ENCODE data around the gene ZBTB49. TPM values are rescaled to one million over a fixed set of nuclear protein-coding genes. Genes with fewer than 3 reads are reported as not detected.

Gene ZBTB49
- total and polyA plus RNA-seq, 2 of the 4 experiments (the other 2 are of a cell fraction) = 3.2 to 4.8 TPM

GRCh38 chr4:4317496-4318232 is 27.6 kb downstream of the ZBTB49 start:
- Histone ChIP-seq H2BK15ac (ENCODE audit: low read depth, low read length) (no peak overlapping the region), H4K91ac (ENCODE audit: insufficient read depth, low read depth, low read length) (no peak overlapping the region), H2AK9ac (replicated peaks; ENCODE audit: low read depth, low read length, poor library complexity) (no peak overlapping the region), H3K4me3 (ENCODE audit: insufficient read depth, low read depth, low read length) (no peak overlapping the region), H3K9me3 (ENCODE audit: control insufficient read depth, insufficient read depth, low read length) (no peaks in the 10 kb centered on the region), H3K27ac (ENCODE audit: insufficient read depth, low read length) (no peak overlapping the region), H2AK5ac (ENCODE audit: low read depth, low read length) (no peak overlapping the region), H3K4ac (ENCODE audit: low read depth, low read length) (no peak overlapping the region), H4K20me1 (ENCODE audit: insufficient read depth, low read length) (no peaks in the 10 kb centered on the region), H4K5ac (ENCODE audit: low read depth, low read length) (no peak overlapping the region), H2BK20ac (ENCODE audit: low read depth, low read length) (no peak overlapping the region), H3K4me1 (ENCODE audit: control insufficient read depth, insufficient read depth, low read length) (no peaks in the 10 kb centered on the region), H3K23ac (ENCODE audit: low read depth, low read length) (no peak overlapping the region), H3K56ac (ENCODE audit: extremely low read depth, insufficient read depth, low read length) (no peak overlapping the region), H3K9me1 (ENCODE audit: insufficient read depth, low read length) (peaks cover 5% of the 10 kb centered on the region; the same call in 1 of the 2 replicates), H4K8ac (ENCODE audit: low read depth in 2 of 2, low read length in 2 of 2) (no peak overlapping the region), H2BK120ac (ENCODE audit: low read depth, low read length) (no peak overlapping the region), H3K14ac (replicated peaks; ENCODE audit: low read depth, low read length) (no peak overlapping the region), H3K18ac (ENCODE audit: low read depth, low read length) (no peak overlapping the region), H3K9ac (ENCODE audit: low read depth, low read length) (no peak overlapping the region), H2AFZ (replicated peaks; ENCODE audit: low read length, poor library complexity) (no peak overlapping the region), H3K4me2 (ENCODE audit: low read depth, low read length) (no peak overlapping the region), H2BK5ac (ENCODE audit: low read depth, low read length, poor library complexity, severe bottlenecking) (no peak overlapping the region), H3K79me1 (ENCODE audit: low read depth in 1 of 2, low read length in 2 of 2) (peaks cover 0 to 4% of the 10 kb centered on the region in 2 experiments; a peak in 3 of 4 replicates), H3K27me3 (ENCODE audit: control insufficient read depth, insufficient read depth, low read length) (no peaks in the 10 kb centered on the region), H3K36me3 (ENCODE audit: control insufficient read depth, insufficient read depth, low read length) (peaks cover 47% of the 10 kb centered on the region)
- in situ Hi-C loops (cut with MboI; ENCODE audit: low sequenced_read_pairs) = no loop called here
- ATAC-seq (ENCODE audit: low read depth) (no peak), DNase-seq (no peak)
- TF ChIP-seq MAFK (IDR thresholded peaks at IDR 0.05; ENCODE audit: low read depth, low read length) (no peak), BHLHE40 (IDR thresholded peaks at IDR 0.05; ENCODE audit: low read depth, low read length) (no peak)
- dilution Hi-C loops (cut with HindIII; ENCODE audit: low sequenced_read_pairs, unreplicated experiment) = no loop called here
- WGBS, 2 experiments (ENCODE audit: extremely low coverage in 2 of 2, insufficient read length in 1 of 2) = 95% methylated on average over 4 of the region's 23 CpGs; no CpG with 5 or more reads in 1 of the 2 experiments
- intact Hi-C loops (cut with micrococcal nuclease) = no loop called here
- POLR2A ChIA-PET (ENCODE audit: unreplicated experiment) = no interaction called here
- CTCF ChIA-PET = no interaction called here
- no TSS peak for BruUV-seq (replicated peaks)

All from IMR-90 (cell line).